GM21737 (cell line): ENCODE measurements around the gene JOSD2.

Experiments used
- ATAC-seq: cut with Tn5 transposase; IDR thresholded peaks from one replicate; pipeline ENCODE4 v1.9.1; 2021; ENCODE audit warnings: mild to moderate bottlenecking, moderate library complexity; ENCODE audit not compliant: unreplicated experiment

The JOSD2 gene

DNA sequence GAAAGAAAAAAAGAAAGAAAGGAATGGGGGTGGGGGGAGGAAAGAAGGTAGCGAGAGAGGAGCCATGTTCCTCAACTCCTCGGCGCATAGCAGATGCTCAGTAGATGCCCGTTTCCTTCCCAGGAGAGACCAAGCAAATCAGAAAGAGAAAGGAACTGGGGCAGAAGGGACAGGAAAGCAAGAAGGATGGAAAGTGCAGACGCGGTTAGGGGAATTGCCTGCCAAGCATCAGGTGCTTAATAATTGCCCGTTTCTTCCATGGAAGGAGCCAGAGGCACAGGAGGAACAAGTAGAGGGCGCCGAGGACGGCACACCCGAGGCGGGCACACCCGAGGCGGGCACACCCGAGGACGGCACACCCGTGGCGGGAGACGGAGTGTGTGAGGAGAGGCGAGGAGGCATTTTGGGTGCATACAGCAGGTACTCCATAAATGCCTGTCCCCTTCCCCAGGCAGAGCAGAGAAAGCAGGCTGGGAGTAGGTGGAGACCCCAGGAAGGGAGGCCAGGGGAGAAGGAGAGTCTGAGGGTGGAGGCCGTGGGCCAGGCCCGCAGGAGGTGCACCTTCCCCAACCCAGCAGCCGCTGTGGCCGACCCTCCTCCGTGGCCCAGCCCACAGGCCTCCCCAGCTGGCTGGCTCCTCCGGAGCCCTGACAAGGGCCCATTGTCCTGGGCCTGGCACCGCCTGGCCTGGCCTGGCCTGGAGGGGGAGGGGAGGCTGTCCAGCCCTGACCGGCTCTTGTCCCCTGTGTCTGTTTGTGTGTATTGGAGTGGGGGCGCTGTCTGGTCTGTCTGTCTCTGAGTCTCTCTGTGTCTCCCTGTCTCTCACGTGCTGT is 14.6 kb downstream of the JOSD2 start:
- no peak for ATAC-seq

DNA sequence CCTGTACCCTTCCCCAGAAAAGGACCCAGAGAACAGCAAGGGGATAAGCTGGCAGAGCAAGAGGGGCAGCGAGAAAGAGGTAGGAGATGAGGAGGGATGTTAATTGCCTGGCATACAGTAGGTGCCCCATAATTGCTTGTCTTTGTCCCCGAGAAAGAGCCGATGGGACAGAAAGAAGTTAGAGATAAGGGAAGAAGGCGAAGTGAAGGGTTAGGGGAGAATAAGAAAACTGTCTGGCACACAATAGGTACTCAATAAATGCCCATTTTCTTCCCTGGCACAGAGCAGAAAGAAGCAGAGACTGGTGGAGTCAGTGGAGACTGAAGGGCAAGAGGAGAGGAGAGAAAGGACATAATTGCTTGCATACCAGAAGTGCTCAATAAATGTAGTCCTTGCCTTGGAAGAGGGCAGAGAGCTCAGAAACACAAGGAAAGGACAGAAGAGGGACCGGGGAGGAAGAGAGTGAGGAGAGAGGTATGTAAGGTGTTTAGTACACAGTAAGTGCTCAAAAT is 15.9 kb downstream of the JOSD2 start:
- ATAC-seq = no peak

DNA sequence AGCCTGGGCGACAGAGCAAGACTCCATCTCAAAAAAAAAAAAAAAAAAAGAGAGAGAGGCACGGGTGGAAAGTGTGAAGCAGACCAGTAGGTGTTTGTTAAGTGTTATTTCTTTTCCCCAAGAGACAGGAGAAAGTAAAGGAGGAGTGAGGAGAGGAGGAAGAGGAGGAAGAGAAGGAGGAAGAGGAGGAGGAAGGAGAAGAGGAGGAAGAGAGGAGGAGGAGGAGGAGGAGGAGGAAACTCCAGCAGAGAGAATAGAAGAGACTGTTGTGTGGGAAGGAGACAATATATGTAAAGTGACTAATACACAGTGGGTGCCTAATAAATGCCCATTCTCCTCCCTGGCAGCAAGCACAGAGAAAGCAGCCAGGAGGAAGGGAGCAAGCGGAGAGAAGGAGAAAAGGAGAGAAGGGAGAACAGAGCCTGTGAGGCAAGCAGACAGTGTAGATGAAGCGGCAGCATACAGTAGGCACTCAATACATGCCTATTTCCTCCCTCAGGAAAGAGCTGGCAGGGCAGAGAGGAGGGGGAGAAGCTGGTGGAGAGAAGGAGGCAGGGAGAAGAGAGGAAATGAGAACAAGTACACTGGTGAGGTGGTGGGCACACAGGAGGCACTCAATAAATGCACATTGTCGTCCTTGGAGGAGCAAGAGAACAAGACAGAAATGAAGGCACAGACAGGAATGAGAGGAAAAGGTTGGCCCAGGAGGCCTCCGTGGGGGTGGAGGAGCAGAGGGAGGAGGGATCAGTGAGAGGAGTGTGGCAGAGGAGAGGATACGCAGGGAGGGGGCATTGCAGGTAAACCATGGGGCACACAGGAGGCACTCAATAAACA is 16.6 kb downstream of the JOSD2 start:
- ATAC-seq = no peak

DNA sequence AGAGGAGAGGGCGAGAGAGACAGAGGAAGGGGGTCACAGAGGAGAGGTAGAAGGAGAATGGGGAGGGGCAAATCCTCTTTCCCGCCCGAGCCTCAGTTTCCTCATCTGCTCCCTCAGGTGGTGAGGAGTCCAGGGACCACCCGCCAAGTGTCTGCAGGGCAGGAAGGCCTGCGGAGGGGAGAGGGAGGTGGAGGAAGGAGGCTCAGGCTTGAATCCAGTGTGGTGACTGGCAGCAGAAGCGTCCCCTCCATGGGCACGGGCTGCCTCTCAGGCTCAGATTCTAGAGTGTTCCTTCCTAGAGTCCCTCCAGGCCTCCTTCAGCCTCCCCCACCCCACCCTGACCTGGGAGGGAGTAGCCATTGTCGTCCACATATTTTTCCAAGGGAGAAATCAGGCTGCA is 17.8 kb downstream of the JOSD2 start:
- no peak for ATAC-seq

DNA sequence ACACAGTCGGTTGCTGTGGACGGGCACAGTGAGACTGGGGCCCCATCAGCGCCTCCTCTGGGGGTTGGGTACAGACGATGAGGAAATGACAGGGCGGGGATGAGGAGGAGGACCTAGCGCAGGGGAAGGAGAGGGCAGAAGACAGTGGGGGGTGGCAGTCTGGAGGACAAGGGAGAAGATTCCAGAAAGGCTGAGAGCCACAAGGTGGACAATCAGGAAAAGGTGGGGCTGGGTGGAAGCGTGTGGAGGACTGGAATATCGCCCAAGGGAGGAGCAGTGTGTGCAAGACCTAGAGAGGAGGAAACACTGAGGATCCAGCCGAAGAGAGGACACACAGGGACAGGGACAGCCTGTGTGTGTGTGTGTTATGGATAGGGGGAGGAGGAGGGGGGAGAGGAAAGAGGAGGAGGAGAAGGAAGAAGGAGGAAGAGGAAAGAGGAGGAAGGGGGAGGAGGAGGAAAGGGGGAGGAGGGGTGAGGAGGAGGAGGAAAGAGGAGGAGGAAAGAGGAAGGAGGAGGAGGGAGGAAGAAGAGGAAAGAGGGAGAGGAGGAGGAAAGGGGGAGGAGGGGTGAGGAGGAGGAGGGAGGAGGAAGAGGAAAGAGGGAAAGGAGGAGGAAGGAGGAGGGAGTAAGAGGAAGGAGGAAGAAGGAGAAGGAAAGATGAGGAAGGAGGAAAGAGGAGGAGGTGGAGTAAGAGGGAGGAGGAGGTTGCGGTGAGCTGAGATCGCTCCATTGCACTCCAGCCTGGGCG is 18.5 kb downstream of the JOSD2 start:
- ATAC-seq = no peak

DNA sequence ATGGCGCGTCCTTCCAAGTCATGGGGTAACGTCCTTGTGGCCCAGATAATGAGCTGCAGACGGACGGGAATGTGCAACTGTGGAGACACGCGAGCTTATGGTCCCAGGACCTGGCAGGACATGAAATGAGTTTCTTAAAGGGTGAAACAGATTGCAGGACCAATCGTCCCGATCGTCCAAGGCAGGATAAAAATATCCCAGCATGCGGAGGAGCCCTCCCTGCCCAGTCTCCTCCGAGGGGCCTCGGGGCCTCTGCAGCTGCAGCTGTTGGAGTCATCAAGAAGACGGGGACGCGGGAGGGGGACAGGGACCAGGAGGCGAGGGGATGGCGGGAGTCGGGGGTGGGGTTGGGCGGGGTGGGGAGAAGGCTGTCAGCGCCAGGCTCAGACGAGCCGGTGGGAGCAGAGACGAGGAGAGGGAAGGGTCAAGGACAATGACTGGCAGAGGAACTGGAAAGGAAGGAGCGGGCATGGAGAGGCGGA is 20.0 kb downstream of the JOSD2 start:
- no peak for ATAC-seq

DNA sequence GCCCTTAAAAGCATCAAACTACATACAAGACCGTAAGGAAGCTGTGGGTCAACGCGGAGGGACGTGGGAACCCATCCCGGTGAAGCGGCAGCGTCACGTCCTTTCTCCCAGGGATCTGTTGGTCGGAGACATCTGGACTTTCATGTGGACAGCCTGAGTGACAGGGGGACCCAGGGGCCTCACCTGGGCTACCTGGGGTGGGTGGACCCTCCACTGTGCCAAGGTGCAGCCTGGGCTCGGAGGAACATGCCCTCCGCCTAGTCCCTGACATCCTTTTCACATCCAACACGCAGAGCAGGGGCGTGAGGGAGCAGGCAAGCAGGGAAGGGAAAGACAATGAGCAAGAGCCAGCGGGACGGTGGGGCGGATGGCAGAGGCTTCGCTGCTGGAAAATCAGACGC is 20.6 kb downstream of the JOSD2 start:
- ATAC-seq = no peak

DNA sequence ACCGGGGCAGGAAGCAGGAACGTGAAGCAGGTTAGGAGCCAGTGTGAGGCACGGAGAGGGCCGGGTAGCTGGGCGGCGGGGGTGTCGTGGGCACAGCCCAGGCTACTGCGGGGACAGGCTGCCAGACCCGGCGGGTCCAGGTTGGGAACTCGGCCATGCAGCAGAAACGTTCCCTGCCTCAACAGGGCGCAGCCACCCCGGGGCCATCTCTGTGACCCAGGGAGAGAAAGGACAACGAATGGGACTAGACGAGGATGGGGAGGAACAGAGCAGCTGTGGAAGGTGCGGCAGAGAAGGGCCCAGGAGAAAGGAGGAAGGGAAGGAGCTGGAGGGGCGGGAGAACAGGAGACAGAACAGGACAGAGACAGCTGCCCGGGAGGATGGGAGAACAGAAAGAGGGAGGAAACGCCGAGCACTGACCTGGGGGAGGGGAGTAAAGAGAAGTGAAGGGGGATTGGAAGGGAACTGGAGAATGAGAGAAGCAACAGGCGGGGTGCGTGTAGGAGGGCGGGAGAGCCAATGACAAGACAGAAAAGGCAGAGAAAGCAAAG is 21.5 kb downstream of the JOSD2 start:
- no peak for ATAC-seq

DNA sequence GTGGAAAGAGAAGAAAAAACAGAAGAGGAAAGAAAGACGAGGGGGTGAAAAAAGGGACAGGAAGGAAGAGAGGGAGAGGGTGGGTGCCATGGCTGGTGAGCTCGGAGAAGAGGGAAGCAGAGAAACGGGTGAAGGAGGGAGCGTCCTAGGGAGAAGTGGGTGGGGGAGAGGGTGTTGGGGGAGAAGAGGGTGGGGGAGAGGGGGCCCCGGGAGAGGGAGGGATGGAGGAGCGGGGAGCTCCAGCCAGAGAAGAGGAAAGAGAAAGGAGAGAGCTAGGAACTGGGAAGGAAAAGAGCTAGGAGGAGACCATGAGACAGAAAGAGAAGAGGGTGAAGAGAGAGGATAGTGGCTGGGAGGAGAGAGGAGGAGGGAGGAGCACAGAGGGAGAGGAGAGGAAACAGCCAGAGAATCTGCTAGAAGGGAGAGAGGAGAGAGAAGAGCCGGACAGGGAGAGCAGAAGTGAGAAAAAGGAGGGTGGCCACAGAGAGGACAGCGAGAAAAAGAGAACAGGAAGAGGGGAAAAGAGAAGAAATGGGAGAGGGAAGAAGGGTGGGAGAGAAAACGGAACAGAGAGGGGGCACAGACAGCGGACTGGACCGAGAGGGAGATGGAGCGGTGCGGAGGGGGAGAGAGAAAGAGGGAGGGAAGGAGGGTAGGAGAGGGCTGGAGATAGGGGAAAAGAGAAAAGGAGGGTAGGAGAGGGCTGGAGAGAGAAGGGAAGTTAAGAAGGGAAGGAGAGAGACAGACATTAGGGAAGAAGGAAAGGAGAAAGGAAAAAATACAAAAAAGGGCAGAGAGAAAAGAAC is 22.4 kb downstream of the JOSD2 start:
- no peak for ATAC-seq

DNA sequence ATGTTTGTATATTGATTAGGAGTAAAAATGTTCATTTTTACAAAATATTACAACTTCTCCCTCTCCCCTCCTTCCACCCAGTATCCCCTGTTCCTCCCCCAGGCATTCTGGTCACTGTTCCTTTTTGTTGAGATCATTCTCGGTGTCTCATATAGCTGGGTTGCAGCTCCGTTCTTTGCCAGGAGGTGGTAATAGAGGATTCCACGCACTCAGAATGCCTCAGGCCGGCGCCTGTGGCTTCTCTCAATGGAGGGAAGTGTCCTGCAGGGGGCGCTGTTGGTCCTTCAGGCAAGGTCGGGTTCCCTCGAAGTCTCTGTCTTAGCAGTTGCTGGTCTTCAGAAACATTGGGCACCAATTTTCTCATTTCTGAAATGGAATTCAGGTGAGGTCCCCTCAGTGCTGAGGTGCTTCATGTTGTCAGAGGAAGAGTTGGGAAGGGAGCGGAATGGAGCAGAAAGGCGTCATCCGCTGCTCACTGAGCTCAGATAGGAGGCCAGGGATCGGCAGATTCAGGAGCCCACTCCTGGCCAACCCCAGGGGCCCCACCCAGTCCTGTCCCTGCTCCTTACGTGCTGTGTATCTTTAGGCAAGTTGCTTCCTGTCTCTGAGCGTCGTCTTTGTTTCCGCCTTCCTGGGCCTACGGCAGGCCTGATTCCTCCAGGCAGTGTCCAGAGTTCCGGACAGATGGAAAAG is 24.0 kb downstream of the JOSD2 start:
- no peak for ATAC-seq

DNA sequence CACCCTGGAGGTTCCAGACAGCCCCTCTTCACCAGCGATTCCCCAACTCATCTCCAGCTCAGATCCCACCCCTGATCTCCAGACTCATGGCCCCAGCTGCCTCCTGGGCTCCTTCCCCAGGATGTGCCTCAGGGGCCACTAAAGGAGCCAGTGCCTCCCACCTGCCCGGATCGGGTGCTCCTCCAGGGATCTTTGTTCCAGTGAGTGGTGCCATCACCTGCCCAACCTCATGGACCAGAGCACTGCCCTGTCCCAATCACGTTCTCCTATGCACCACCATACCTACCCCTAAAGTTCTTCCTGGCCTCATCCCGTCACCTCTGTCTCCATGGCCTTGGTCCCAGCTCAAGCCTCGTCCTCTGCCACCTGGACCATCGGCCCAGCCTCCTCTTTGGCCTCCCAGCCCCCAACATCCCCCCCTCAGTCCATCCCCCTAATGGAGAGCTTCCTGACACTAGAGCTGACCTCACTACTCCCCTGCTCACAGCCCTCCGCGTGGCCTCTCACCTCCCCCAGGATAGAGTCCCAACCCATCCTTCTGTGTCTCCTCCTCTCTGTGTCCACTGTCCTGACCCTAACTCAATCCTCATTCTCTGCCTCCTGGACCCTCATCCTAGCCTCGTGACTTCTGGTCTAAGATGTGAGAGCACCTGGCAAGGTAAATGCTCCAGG is 25.6 kb downstream of the JOSD2 start:
- ATAC-seq = no peak

DNA sequence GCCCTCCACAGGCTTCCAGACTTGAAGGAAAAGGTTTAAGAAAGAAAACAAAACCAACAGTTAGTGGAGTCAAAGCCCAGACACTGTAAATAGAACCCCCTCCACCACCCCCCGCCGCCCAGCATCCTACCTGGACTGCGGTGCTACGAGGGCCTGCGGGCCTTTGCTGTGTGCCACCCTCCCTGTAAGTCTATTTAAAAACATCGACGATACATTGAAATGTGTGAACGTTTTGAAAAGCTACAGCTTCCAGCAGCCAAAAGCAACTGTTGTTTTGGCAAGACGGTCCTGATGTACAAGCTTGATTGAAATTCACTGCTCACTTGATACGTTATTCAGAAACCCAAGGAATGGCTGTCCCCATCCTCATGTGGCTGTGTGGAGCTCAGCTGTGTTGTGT is 28.1 kb downstream of the JOSD2 start:
- no peak for ATAC-seq

DNA sequence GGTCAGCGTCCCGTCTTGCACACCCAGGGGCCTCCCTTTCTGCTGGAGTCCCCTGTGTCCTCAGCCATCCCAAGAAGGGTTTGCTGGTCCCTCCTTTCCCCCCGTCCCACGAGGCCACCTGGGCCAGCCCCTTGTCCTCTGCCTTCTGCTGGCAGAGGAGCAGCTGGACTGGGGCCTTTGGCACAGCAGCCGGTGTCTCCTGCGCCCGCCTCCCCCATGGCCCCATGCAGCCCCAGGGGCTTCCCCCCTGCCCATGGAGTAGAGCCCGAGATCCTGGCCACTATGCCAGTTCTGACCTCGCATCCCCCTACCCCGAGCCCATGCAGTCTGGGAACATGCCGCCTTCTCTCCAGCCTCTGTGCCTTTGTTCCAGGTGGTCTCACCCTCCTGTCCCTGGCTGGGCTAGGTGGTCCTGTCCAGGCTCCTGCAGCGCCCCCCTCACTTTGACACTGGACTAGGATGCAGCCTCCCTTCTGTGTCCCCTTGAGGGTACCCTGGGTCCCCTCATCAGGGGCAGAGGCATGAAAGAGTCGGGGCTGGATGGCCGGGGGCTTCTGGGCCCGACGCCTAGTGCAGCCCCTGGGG is 28.6 kb downstream of the JOSD2 start:
- ATAC-seq = no peak

DNA sequence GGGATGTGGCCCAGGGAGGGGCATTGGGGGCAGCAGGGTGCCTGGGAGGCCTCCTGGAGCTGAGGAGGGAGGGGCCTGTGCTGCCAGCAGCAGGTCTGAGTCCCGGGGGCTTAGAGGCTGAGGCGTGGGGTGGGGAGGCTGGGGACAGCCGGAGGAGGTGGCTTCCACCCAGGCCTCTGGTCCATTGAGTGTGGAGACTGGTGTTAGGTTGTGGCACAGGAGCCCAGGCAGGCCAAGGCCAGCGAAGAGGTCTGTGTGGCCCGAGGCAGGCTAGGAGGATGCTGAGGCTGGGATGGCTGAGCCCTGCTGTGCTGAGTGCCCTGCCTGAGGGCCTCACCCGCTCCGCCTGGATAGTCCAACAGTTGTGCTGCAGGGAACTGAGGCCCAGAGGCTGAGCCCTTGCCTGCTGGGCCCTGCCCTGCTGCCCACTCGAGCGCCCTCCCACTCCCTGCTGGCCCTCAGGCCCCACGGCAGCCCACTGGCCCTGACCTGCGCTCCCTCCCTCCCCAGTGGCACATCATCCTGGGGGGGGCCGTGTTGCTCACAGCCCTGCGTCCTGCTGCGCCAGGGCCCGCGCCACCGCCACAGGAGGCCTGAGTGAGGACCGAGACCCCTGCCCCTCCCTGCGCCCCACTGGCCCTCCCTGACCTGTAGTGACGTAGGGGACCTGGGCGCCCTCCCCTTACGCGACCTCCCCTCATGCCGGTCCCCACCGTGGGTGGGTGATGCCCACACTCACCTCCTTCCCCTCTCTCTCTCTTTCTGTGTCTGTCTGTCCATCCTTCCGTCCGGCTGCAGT is 29.4 kb downstream of the JOSD2 start:
- no peak for ATAC-seq

DNA sequence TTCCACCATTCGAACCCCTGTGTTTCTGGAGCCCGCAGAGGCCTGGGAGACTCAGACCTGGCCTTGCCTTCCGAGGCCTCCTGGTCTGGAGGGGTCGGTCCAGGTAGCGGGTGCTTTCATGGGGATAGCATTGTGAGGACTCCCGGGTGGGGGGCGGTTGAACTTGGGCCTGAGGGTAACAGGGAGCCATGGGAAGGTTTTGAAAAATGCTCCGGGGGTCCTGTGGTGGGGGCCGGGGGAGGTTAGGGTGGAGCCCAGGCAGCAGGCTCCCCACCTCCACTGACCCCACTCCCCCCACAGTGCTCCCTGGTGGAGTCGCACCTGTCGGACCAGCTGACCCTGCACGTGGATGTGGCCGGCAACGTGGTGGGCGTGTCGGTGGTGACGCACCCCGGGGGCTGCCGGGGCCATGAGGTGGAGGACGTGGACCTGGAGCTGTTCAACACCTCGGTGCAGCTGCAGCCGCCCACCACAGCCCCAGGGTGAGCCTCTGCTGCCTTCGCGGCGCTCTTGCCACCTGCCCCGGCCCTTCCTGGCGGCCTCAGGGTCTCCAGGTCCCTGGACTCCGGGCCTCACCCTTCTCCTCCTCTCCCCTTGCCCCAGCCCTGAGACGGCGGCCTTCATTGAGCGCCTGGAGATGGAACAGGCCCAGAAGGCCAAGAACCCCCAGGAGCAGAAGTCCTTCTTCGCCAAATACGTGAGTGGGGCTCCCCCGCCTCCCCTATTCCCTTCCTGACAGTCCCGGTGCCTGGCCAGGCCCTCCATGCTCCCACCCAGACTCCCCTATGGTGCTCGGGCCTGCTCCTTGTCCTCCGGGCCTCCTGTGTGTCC is 30.5 kb downstream of the JOSD2 start:
- ATAC-seq = no peak

DNA sequence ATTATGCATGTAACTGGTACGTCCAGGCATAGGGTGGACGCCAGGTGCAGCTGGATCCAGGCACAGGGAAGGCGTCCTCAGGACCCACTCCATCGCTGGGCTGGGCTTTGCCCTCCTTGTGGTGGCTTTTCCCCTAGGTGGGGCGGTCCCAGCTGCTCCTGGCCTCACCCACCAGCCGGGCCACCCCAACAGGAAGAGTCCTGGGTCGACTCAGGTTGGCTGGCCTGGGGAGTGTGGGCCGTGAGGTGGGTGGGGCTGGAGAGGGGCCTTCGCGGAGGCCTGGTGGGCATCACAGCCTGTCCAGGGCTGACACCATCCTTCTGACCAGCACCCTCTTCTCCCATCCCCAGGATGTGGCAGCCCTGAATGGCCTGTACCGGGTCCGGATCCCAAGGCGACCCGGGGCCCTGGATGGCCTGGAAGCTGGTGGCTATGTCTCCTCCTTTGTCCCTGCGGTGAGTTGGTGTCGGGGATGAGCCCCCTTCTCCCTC is 31.2 kb downstream of the JOSD2 start:
- ATAC-seq = no peak
